RWPE2 (cell line): ENCODE measurements around the gene NEGR1.

ENCODE experiments used
- ATAC-seq: fragments of 200-7000 bp; cut with Tn5 transposase; 3 replicates; pipeline ENCODE4 v1.9.1; 2021; ENCODE audit warnings: low read depth
- DNase-seq: peaks from one replicate; pipeline ENCODE4 v3.0.0-alpha.2; 2020; ENCODE audit warnings: low spot score
- H3K27ac ChIP-seq: fragments of 450-650 bp; 2 replicates; pipeline ENCODE4 v1.5.1; 2017; ENCODE audit warnings: mild to moderate bottlenecking; ENCODE audit not compliant: poor library complexity, severe bottlenecking
- H3K27me3 ChIP-seq: fragments of 250-450 bp; sonication (Bioruptor Pico); 2 replicates; pipeline ENCODE4 v1.5.1; 2021; ENCODE audit warnings: mild to moderate bottlenecking, moderate library complexity; ENCODE audit not compliant: insufficient read depth, poor library complexity, severe bottlenecking
- H3K36me3 ChIP-seq: fragments of 250-450 bp; sonication (Bioruptor Pico); 2 replicates; pipeline ENCODE4 v1.5.1; 2020; ENCODE audit warnings: low read depth, mild to moderate bottlenecking, moderate library complexity
- H3K4me1 ChIP-seq: fragments of 250-450 bp; sonication (Bioruptor Pico); 2 replicates; pipeline ENCODE4 v1.5.1; 2021; ENCODE audit warnings: mild to moderate bottlenecking, moderate library complexity; ENCODE audit not compliant: insufficient read depth, poor library complexity, severe bottlenecking
- H3K4me3 ChIP-seq: fragments of 250-450 bp; sonication (Bioruptor Pico); 2 replicates; pipeline ENCODE4 v1.5.1; 2021; ENCODE audit warnings: mild to moderate bottlenecking, moderate library complexity; ENCODE audit not compliant: severe bottlenecking
- H3K9me3 ChIP-seq: fragments of 250-450 bp; sonication (Bioruptor Pico); 2 replicates; pipeline ENCODE4 v1.5.1; 2021; ENCODE audit warnings: mild to moderate bottlenecking, moderate library complexity; ENCODE audit not compliant: severe bottlenecking
- CTCF ChIP-seq: fragments of 450-650 bp; IDR thresholded peaks from one replicate; pipeline ENCODE4 v1.5.1; 2017; ENCODE audit warnings: mild to moderate bottlenecking, moderate library complexity; ENCODE audit not compliant: poor library complexity, severe bottlenecking

NEGR1 gene

GRCh38 chr1:71521655-71522264 lies 760.6 kb downstream of the NEGR1 start:
- Histone ChIP-seq H3K9me3 (no peaks in the 10 kb centered on the region), H3K27me3 (peaks cover 8% of the 10 kb centered on the region), H3K27ac (no peak overlapping the region), H3K4me1 (no peaks in the 10 kb centered on the region), H3K4me3 (no peak overlapping the region), H3K36me3 (no peaks in the 10 kb centered on the region)
- TF ChIP-seq CTCF = peak; percentile 80
- DNase-seq = no peak
- peak; percentile 64; the same call in 1 of the 3 replicates for ATAC-seq

- Histone ChIP-seq H3K27me3 (no peaks in the 10 kb centered on the region), H3K36me3 (no peaks in the 10 kb centered on the region), H3K9me3 (no peaks in the 10 kb centered on the region), H3K27ac (no peak overlapping the region), H3K4me3 (no peak overlapping the region), H3K4me1 (no peaks in the 10 kb centered on the region)
- no peak for TF ChIP-seq CTCF
- no peak for DNase-seq
- ATAC-seq = no peak
Measured at GRCh38 chr1:71511505-71511904, 770.8 kb downstream of the NEGR1 start.

- Histone ChIP-seq H3K36me3 (no peaks in the 10 kb centered on the region), H3K27ac (no peak overlapping the region), H3K9me3 (no peaks in the 10 kb centered on the region), H3K4me3 (no peak overlapping the region), H3K4me1 (no peaks in the 10 kb centered on the region), H3K27me3 (no peaks in the 10 kb centered on the region)
- TF ChIP-seq CTCF = no peak
- no peak for DNase-seq
- ATAC-seq = no peak
Measured at GRCh38 chr1:71510725-71511124, 771.6 kb downstream of the NEGR1 start.

GRCh38 chr1:71509051-71509595 lies 773.2 kb downstream of the NEGR1 start:
- Histone ChIP-seq H3K27me3 (no peaks in the 10 kb centered on the region), H3K4me3 (no peak overlapping the region), H3K27ac (no peak overlapping the region), H3K36me3 (no peaks in the 10 kb centered on the region), H3K9me3 (no peaks in the 10 kb centered on the region), H3K4me1 (no peaks in the 10 kb centered on the region)
- no peak for TF ChIP-seq CTCF
- no peak for DNase-seq
- no peak for ATAC-seq

GRCh38 chr1:71502006-71502405 lies 780.3 kb downstream of the NEGR1 start:
- no peak for DNase-seq
- no peak for TF ChIP-seq CTCF
- Histone ChIP-seq H3K4me1 (no peaks in the 10 kb centered on the region), H3K4me3 (no peak overlapping the region), H3K9me3 (no peaks in the 10 kb centered on the region), H3K27me3 (no peaks in the 10 kb centered on the region), H3K27ac (no peak overlapping the region), H3K36me3 (no peaks in the 10 kb centered on the region)
- ATAC-seq = no peak
